HL-60 (cell line): ENCODE measurements around the gene GGA1.

Experiments used
- DNase-seq, 2 experiments: peaks; one replicate each; pipeline ENCODE4 v3.0.0-alpha.2; 2010 to 2020; ENCODE audit warnings: low read depth in 1 of 2, low spot score in 1 of 2
- H3K27ac ChIP-seq: fragments of 250-450 bp; sonication (Bioruptor Pico); replicated peaks from 2 replicates; pipeline ENCODE4 v1.5.1; 2020; ENCODE audit warnings: mild to moderate bottlenecking, moderate library complexity
- H3K27me3 ChIP-seq: fragments of 250-450 bp; sonication (Bioruptor Pico); 2 replicates; pipeline ENCODE4 v1.5.1; 2021; ENCODE audit warnings: mild to moderate bottlenecking, moderate library complexity; ENCODE audit not compliant: insufficient read depth, poor library complexity, severe bottlenecking
- H3K4me3 ChIP-seq: replicated peaks from 2 replicates; pipeline ENCODE4 v1.5.1; 2011; ENCODE audit warnings: mild to moderate bottlenecking, control low read depth, low read length; ENCODE audit not compliant: insufficient read depth
- CTCF ChIP-seq: IDR thresholded peaks from one replicate; pipeline ENCODE4 v1.5.1; 2011; ENCODE audit warnings: low read length, control low read depth, inconsistent platforms; ENCODE audit not compliant: insufficient read depth
- GABPA ChIP-seq: IDR thresholded peaks from 2 replicates; pipeline ENCODE4 v1.6.1; 2012; ENCODE audit warnings: low read depth
- POLR2AphosphoS5 ChIP-seq: IDR thresholded peaks from 2 replicates; pipeline ENCODE4 v1.6.1; 2012; ENCODE audit warnings: low read depth
- REST ChIP-seq: IDR thresholded peaks from 2 replicates; pipeline ENCODE4 v1.6.1; 2012; ENCODE audit warnings: low read depth; ENCODE audit not compliant: insufficient replicate concordance
- SPI1 ChIP-seq: IDR thresholded peaks from 2 replicates; pipeline ENCODE4 v1.6.1; 2012; ENCODE audit warnings: low read depth, mild to moderate bottlenecking, borderline replicate concordance

Gene GGA1

GRCh38 chr22:37674248-37674647, 65.6 kb downstream of the GGA1 start:
- no peak overlapping the region for H3K4me3 ChIP-seq
- no peak for TF ChIP-seq SPI1
- no peak for TF ChIP-seq REST
- TF ChIP-seq POLR2AphosphoS5: no peak
- TF ChIP-seq GABPA: no peak
- no peak for TF ChIP-seq CTCF
- no peaks in the 10 kb centered on the region for H3K27me3 ChIP-seq
- DNase-seq: no peak
- H3K27ac ChIP-seq: peak overlapping the region; percentile 69

- no peak for TF ChIP-seq CTCF
- TF ChIP-seq GABPA: no peak
- peak; percentile 70 for TF ChIP-seq POLR2AphosphoS5
- TF ChIP-seq REST: no peak
- TF ChIP-seq SPI1: no peak
- H3K27ac ChIP-seq: peak within 1 kb of the TSS; percentile 69
- no peaks in the 10 kb centered on the region for H3K27me3 ChIP-seq
- peak; percentile 69 to 92 for DNase-seq
- H3K4me3 ChIP-seq: peak within 1 kb of the TSS; percentile 56
These were observed 66.6 kb downstream of the GGA1 start, which contains the start of gene LGALS1 for GRCh38 chr22:37674951-37675929. Gene LGALS1, plus strand, starts transcription at chr22:37675636. Its CDS starts 67 bp downstream, at chr22:37675703.

GRCh38 chr22:37675930-37676735, 67.5 kb downstream of the GGA1 start:
- Histone ChIP-seq H3K27ac (peak overlapping the region; percentile 69), H3K27me3 (no peaks in the 10 kb centered on the region), H3K4me3 (peak overlapping the region; percentile 56)
- DNase-seq: peak in 1 of 2 experiments; percentile 28
- TF ChIP-seq GABPA (no peak), REST (no peak), CTCF (no peak), POLR2AphosphoS5 (no peak), SPI1 (no peak)
